ENCODE results near the gene TTLL12.

The TTLL12 gene

GRCh38 chr22:43208703-43209522 lies 22.0 kb upstream of the TTLL12 start:
- Histone ChIP-seq H3K9ac (ENCODE audit: low read depth, low read length) (no peak overlapping the region), H3K9me3 (ENCODE audit: control insufficient read depth, insufficient read depth, low read length) (no peaks in the 10 kb centered on the region), H3K4me1 (ENCODE audit: insufficient read depth, low read length) (peaks cover 18% of the 10 kb centered on the region; the same call in 1 of the 2 replicates), H3K36me3 (ENCODE audit: insufficient read depth, low read length) (no peaks in the 10 kb centered on the region)

GRCh38 chr22:43207849-43208702 lies 21.1 kb upstream of the TTLL12 start:
- Histone ChIP-seq H3K36me3 (ENCODE audit: insufficient read depth, low read length) (no peaks in the 10 kb centered on the region), H3K9me3 (ENCODE audit: control insufficient read depth, insufficient read depth, low read length) (no peaks in the 10 kb centered on the region), H3K9ac (ENCODE audit: low read depth, low read length) (no peak overlapping the region), H3K4me1 (ENCODE audit: insufficient read depth, low read length) (peaks cover 11% of the 10 kb centered on the region; the same call in 1 of the 2 replicates)

- Histone ChIP-seq H3K36me3 (ENCODE audit: insufficient read depth, low read length) (no peaks in the 10 kb centered on the region), H3K4me1 (ENCODE audit: insufficient read depth, low read length) (peaks cover 13% of the 10 kb centered on the region; the same call in 1 of the 2 replicates), H3K9me3 (ENCODE audit: control insufficient read depth, insufficient read depth, low read length) (no peaks in the 10 kb centered on the region), H3K9ac (ENCODE audit: low read depth, low read length) (no peak overlapping the region)
These were observed 20.5 kb upstream of the TTLL12 start for GRCh38 chr22:43207386-43207785.

GRCh38 chr22:43206509-43207161 lies 19.7 kb upstream of the TTLL12 start:
- H3K4me1 ChIP-seq (ENCODE audit: insufficient read depth, low read length): peaks cover 14% of the 10 kb centered on the region; the same call in 1 of the 2 replicates
- H3K36me3 ChIP-seq (ENCODE audit: insufficient read depth, low read length): no peaks in the 10 kb centered on the region
- H3K9me3 ChIP-seq (ENCODE audit: control insufficient read depth, insufficient read depth, low read length): no peaks in the 10 kb centered on the region
- no peak overlapping the region for H3K9ac ChIP-seq (ENCODE audit: low read depth, low read length)

- H3K4me1 ChIP-seq (ENCODE audit: insufficient read depth, low read length): peaks cover 14% of the 10 kb centered on the region; the same call in 1 of the 2 replicates
- H3K36me3 ChIP-seq (ENCODE audit: insufficient read depth, low read length): no peaks in the 10 kb centered on the region
- H3K9ac ChIP-seq (ENCODE audit: low read depth, low read length): no peak overlapping the region
- H3K9me3 ChIP-seq (ENCODE audit: control insufficient read depth, insufficient read depth, low read length): no peaks in the 10 kb centered on the region
These were observed 19.0 kb upstream of the TTLL12 start for GRCh38 chr22:43205748-43206508.

- H3K36me3 ChIP-seq (ENCODE audit: insufficient read depth, low read length): no peaks in the 10 kb centered on the region
- peaks cover 14% of the 10 kb centered on the region; the same call in 1 of the 2 replicates for H3K4me1 ChIP-seq (ENCODE audit: insufficient read depth, low read length)
- H3K9ac ChIP-seq (ENCODE audit: low read depth, low read length): no peak overlapping the region
- H3K9me3 ChIP-seq (ENCODE audit: control insufficient read depth, insufficient read depth, low read length): no peaks in the 10 kb centered on the region
These were observed 18.3 kb upstream of the TTLL12 start for GRCh38 chr22:43205261-43205691.

- Histone ChIP-seq H3K9me3 (ENCODE audit: control insufficient read depth, insufficient read depth, low read length) (no peaks in the 10 kb centered on the region), H3K9ac (ENCODE audit: low read depth, low read length) (peak overlapping the region; percentile 34; the same call in 1 of the 2 replicates), H3K36me3 (ENCODE audit: insufficient read depth, low read length) (no peaks in the 10 kb centered on the region), H3K4me1 (ENCODE audit: insufficient read depth, low read length) (peaks cover 14% of the 10 kb centered on the region; the same call in 1 of the 2 replicates)
These were observed 16.6 kb upstream of the TTLL12 start for GRCh38 chr22:43203471-43203981.

- Histone ChIP-seq H3K9ac (ENCODE audit: low read depth, low read length) (no peak overlapping the region), H3K36me3 (ENCODE audit: insufficient read depth, low read length) (no peaks in the 10 kb centered on the region), H3K4me1 (ENCODE audit: insufficient read depth, low read length) (peaks cover 14% of the 10 kb centered on the region; the same call in 1 of the 2 replicates), H3K9me3 (ENCODE audit: control insufficient read depth, insufficient read depth, low read length) (no peaks in the 10 kb centered on the region)
These were observed 15.9 kb upstream of the TTLL12 start for GRCh38 chr22:43202756-43203410.

GRCh38 chr22:43202326-43202725 lies 15.4 kb upstream of the TTLL12 start:
- Histone ChIP-seq H3K9me3 (ENCODE audit: control insufficient read depth, insufficient read depth, low read length) (no peaks in the 10 kb centered on the region), H3K4me1 (ENCODE audit: insufficient read depth, low read length) (peaks cover 14% of the 10 kb centered on the region; the same call in 1 of the 2 replicates), H3K36me3 (ENCODE audit: insufficient read depth, low read length) (no peaks in the 10 kb centered on the region)

GRCh38 chr22:43201486-43202219 lies 14.7 kb upstream of the TTLL12 start:
- peaks cover 10% of the 10 kb centered on the region; the same call in 1 of the 2 replicates for H3K4me1 ChIP-seq (ENCODE audit: insufficient read depth, low read length)
- H3K36me3 ChIP-seq (ENCODE audit: insufficient read depth, low read length): no peaks in the 10 kb centered on the region
- H3K9ac ChIP-seq (ENCODE audit: low read depth, low read length): no peak overlapping the region
- no peaks in the 10 kb centered on the region for H3K9me3 ChIP-seq (ENCODE audit: control insufficient read depth, insufficient read depth, low read length)

More at GRCh38 chr22:43202326-43202725, 15.4 kb upstream of the TTLL12 start:
- H3K9ac ChIP-seq (ENCODE audit: low read depth, low read length): no peak overlapping the region

GRCh38 chr22:43200555-43200954 lies 13.6 kb upstream of the TTLL12 start:
- Histone ChIP-seq H3K36me3 (ENCODE audit: insufficient read depth, low read length) (no peaks in the 10 kb centered on the region), H3K4me1 (ENCODE audit: insufficient read depth, low read length) (peaks cover 8% of the 10 kb centered on the region; the same call in 1 of the 2 replicates), H3K9me3 (ENCODE audit: control insufficient read depth, insufficient read depth, low read length) (no peaks in the 10 kb centered on the region), H3K9ac (ENCODE audit: low read depth, low read length) (no peak overlapping the region)

- no peaks in the 10 kb centered on the region for H3K36me3 ChIP-seq (ENCODE audit: insufficient read depth, low read length)
- H3K9me3 ChIP-seq (ENCODE audit: control insufficient read depth, insufficient read depth, low read length): no peaks in the 10 kb centered on the region
- peaks cover 8% of the 10 kb centered on the region; the same call in 1 of the 2 replicates for H3K4me1 ChIP-seq (ENCODE audit: insufficient read depth, low read length)
- H3K9ac ChIP-seq (ENCODE audit: low read depth, low read length): no peak overlapping the region
These were observed 13.1 kb upstream of the TTLL12 start for GRCh38 chr22:43200031-43200430.

Measured in ES-I3 (cell line).